Esophagus (tissue), 2 donors: ENCODE results near the gene PARVA. TPM values are rescaled to one million over a fixed set of nuclear protein-coding genes. Genes with fewer than 3 reads are reported as not detected.
A peak's percentile ranks its signal among the peaks of the same experiment; 100 is the strongest.

ENCODE experiments used
- H3K27ac ChIP-seq, 2 donors: one replicate each; pipeline ENCODE4 v1.5.1; 2013; ENCODE audit warnings: low read depth in 2 of 2, mild to moderate bottlenecking in 2 of 2, inconsistent platforms in 1 of 2, low read length in 1 of 2, moderate library complexity in 1 of 2
- H3K27me3 ChIP-seq, 2 donors: one replicate each; pipeline ENCODE4 v1.6.1; 2013; ENCODE audit warnings: low read length in 2 of 2, control low read depth in 1 of 2, mild to moderate bottlenecking in 1 of 2; ENCODE audit not compliant: insufficient read depth in 2 of 2, control insufficient read depth in 1 of 2
- H3K36me3 ChIP-seq, 2 donors: one replicate each; pipeline ENCODE4 v1.6.1; 2013; ENCODE audit warnings: low read length in 1 of 2; ENCODE audit not compliant: control insufficient read depth in 2 of 2, insufficient read depth in 2 of 2
- H3K4me1 ChIP-seq, 2 donors: one replicate each; pipeline ENCODE4 v1.6.1; 2013; ENCODE audit warnings: low read length in 1 of 2; ENCODE audit not compliant: control insufficient read depth in 2 of 2, insufficient read depth in 2 of 2
- H3K4me3 ChIP-seq, 2 donors: one replicate each; pipeline ENCODE4 v1.5.1; 2013; ENCODE audit warnings: low read length in 2 of 2, mild to moderate bottlenecking in 2 of 2, low read depth in 1 of 2, moderate library complexity in 1 of 2
- H3K9me3 ChIP-seq, 2 donors: one replicate each; pipeline ENCODE4 v1.6.1; 2013; ENCODE audit warnings: mild to moderate bottlenecking in 2 of 2, low read depth in 1 of 2, low read length in 1 of 2, moderate library complexity in 1 of 2; ENCODE audit not compliant: control insufficient read depth in 2 of 2, insufficient read depth in 1 of 2
- WGBS, 2 donors: extraction: QIAGEN DNeasy Blood & Tissue Kit; methylation state at CpG; one replicate each; pipeline ENCODE4 v1.1.7; 2013; 5-methylcytosine and 5-hydroxymethylcytosine counted together
- polyA plus RNA-seq, 2 donors: library from polyadenylated mRNA; stranded (reverse); fragments of 200-250 nt; gene quantifications; one replicate each; pipeline ENCODE4 v1.2.3, GENCODE V29; 2013
- donor health status: healthy with polysubstance abuse.
- donor health status: Bipolar disorder and iron deficiency.

Gene PARVA, protein sequence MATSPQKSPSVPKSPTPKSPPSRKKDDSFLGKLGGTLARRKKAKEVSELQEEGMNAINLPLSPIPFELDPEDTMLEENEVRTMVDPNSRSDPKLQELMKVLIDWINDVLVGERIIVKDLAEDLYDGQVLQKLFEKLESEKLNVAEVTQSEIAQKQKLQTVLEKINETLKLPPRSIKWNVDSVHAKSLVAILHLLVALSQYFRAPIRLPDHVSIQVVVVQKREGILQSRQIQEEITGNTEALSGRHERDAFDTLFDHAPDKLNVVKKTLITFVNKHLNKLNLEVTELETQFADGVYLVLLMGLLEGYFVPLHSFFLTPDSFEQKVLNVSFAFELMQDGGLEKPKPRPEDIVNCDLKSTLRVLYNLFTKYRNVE
- polyA plus RNA-seq, result 10 to 100 TPM in 1 of 2 donors, 1 to 10 TPM in 1; 8.2 to 18.3 TPM

DNA sequence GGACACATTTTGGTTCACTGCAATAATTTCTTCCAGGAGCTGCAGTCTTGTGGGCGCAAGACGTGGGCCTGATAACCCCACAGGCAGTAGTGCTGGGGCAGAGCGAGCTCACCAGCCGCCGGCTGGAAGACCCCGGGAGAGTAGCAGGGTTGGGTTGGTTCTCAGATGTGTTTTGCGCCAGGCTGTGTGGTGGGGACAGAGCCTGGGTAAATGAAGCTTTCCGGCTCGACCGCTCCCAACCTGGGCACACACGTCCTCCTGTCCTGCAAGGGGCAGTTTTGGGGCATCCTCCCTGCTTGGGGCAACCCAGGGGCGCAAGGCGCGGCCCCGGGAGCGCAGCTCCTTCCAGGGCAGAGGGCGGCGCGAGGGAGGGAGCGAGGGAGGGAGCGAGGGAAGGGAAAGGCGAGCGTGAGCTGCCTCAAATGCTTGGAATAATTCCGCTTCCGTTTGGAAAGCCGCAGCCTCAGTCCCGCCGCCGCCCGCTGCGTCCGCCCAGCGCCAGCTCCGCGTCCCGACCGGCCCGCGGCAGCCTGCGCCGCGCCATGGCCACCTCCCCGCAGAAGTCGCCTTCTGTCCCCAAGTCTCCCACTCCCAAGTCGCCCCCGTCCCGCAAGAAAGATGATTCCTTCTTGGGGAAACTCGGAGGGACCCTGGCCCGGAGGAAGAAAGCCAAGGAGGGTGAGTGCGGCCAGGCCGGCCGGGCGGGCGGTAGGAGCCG, at the start of gene PARVA:
TSS of gene PARVA (plus strand) at position 466 of the 718 bp plus-strand sequence. CDS start at position 543, 77 bp downstream.
- Histone ChIP-seq H3K36me3 (peaks cover 0 to 2% of the 10 kb centered on the region in 2 donors), H3K27ac (peak within 1 kb of the TSS; percentile 75 to 92), H3K4me3 (peak within 1 kb of the TSS; percentile 61 to 70), H3K9me3 (no peaks in the 10 kb centered on the region), H3K27me3 (no peaks in the 10 kb centered on the region), H3K4me1 (peaks cover 0 to 3% of the 10 kb centered on the region in 2 donors)
- 8% methylated on average over 43 to 55 of the region's 55 CpGs for WGBS, 2 donors

DNA sequence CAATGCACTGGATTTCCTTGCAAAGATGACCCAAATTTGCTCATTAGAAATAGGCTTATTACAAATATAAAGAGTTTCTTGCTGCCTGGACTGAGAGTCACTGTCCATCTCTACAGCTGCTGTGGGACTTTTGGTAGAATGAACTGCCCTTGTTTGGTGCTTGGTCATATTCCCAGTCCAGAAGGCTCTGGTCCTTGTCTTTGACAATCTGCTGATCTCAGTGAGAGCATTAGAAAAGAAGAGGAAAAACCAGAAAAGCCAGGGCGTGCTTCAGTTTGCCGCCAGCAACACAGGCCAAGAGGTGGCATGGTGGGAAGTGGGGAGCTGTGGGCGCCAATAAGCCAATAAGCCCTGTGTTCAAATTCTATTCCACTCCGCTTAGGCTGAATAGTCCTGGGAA, 48.2 kb upstream of the PARVA start:
- no peak overlapping the region for H3K27ac ChIP-seq
- no peaks in the 10 kb centered on the region for H3K27me3 ChIP-seq
- H3K9me3 ChIP-seq, result no peaks in the 10 kb centered on the region
- 67 to 83% methylated on average over 4 of the region's 4 CpGs for WGBS, 2 donors
- H3K36me3 ChIP-seq, result no peaks in the 10 kb centered on the region
- H3K4me3 ChIP-seq, result no peak overlapping the region
- H3K4me1 ChIP-seq, result no peaks in the 10 kb centered on the region

DNA sequence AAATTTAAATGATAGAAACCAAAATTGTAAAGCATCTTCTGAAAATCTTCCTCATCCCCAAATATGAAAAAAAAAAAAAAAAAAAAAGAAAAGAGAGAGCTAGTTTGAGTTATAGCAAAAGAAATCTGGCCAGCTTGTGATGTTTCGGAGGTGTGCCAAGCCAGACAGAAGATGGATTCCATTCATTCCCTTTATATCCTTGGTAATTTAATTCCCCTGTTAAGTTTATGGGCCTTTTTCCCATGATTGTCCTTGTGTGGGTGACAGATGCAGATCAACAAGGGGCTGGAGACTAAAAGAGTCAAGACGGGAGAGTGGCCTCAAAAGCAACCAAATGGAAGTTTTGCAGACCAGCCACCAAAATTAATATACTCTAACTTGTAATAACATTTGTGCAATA, 47.6 kb upstream of the PARVA start:
- Histone ChIP-seq H3K9me3 (no peaks in the 10 kb centered on the region), H3K4me3 (no peak overlapping the region), H3K27ac (no peak overlapping the region), H3K36me3 (no peaks in the 10 kb centered on the region), H3K27me3 (no peaks in the 10 kb centered on the region), H3K4me1 (no peaks in the 10 kb centered on the region)
- 83 to 84% methylated on average over 2 of the region's 2 CpGs for WGBS, 2 donors

DNA sequence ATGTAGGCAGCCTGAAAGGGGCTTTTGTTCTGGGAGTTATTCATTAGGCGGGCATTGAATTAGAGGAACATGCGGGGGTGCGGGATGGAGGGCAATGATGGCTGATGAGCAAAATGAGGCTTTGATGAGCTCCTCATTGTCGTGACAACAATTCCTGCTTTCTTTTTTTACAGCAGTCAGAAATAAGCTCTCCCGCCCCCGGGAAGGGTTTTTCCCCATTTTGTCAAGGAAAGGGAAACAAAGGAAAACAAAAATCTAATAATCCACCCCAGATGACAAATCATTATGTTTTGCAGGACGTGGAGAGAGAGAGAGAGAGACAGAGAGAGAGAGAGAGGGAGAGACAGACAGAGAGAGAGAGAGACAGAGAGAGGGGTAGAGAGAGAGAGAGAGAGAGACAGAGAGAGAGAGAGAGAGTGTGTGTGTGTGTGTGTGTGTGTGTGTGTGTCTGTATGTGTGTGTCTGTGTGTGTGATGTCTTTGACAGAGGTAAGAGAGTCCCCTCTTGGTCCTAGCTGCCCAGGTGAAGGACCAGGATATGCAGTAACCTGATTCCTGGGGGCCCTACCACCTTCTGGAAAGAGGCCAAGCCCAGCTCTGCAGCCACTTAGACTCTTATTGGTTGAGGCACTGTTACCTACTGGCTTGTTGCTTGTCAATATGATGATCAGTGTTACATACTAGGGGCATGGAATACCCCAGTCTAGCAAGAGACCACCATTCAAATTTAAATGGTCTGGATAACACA, 46.7 kb upstream of the PARVA start:
- Histone ChIP-seq H3K27ac (no peak overlapping the region), H3K4me1 (no peaks in the 10 kb centered on the region), H3K4me3 (no peak overlapping the region), H3K36me3 (no peaks in the 10 kb centered on the region), H3K9me3 (no peaks in the 10 kb centered on the region), H3K27me3 (no peaks in the 10 kb centered on the region)
- 55 to 56% methylated on average over 7 of the region's 7 CpGs for WGBS, 2 donors

DNA sequence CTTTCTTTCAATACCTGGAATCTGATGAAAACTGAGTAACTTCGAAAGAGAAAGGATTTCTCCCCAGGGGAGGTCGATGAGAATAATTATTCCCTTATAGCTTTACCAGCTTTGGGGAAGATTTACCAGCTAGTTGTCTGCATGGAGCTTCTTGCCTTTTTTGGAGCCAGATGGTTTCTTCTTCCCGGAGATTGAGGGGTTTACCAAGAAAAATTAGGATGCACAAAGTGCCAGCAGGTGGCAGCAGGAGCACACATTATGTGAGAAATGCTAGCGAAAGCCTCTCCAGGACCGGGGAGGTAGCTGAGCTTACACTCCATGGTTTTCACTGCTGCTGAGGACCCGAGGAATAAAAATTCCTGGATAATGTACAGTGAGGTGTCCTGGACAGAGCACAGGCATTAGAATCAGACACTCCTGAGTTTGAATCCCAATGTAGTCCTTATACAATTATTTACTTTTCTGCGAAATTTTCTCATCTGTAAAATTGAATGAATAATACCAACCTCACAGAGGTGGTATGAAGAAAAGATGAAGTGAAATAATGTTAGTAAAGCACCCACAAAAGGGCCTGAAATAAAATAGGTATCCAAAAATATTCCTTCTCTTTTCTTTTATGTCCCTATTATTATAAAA, 46.0 kb upstream of the PARVA start:
- H3K4me1 ChIP-seq, result no peaks in the 10 kb centered on the region
- no peaks in the 10 kb centered on the region for H3K36me3 ChIP-seq
- no peaks in the 10 kb centered on the region for H3K27me3 ChIP-seq
- no peak overlapping the region for H3K27ac ChIP-seq
- H3K4me3 ChIP-seq, result no peak overlapping the region
- H3K9me3 ChIP-seq, result no peaks in the 10 kb centered on the region
- 11 to 13% methylated on average over 7 of the region's 7 CpGs for WGBS, 2 donors

DNA sequence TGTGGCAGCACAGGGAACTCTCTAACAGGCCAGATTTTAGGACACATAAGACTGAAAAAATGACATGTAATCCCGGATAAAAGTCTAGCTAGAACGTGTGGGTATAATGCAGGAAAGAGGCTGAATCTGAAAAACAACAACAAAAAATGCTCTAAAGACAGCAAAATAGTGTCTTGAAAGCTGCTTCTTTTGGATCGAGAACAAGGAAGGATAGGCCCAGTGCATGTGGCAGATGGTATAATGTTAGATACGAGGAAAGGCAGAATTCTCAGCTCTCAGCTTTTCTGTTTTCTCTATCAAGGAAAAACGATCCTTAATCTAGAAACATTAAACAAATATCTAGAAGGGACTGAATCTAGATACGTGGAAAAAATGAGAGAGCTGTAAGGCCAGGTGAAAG, 33.8 kb upstream of the PARVA start:
- Histone ChIP-seq H3K4me1 (no peaks in the 10 kb centered on the region), H3K27ac (no peak overlapping the region), H3K9me3 (no peaks in the 10 kb centered on the region), H3K27me3 (no peaks in the 10 kb centered on the region), H3K4me3 (no peak overlapping the region), H3K36me3 (no peaks in the 10 kb centered on the region)
- 78 to 80% methylated on average over 6 of the region's 6 CpGs for WGBS, 2 donors

DNA sequence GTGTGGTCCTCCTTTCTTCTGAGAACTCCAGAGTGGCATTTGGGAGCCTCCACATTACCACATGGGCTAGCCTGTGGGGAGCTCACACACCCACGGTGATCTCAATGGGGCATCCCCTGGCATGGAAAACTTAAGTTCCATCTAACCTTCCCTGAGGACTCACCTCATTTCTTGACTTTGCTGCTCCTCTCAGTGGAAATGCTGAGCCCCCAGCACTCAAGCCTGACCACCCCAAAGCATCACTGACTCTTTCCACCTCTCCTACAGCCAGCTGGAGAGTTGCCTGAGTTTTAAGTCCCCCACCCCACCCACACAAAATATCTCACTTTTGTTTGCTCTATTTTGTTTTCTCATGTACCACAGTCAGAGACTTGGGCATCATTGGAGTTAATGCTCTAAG, 23.8 kb upstream of the PARVA start:
- Histone ChIP-seq H3K36me3 (no peaks in the 10 kb centered on the region), H3K27me3 (no peaks in the 10 kb centered on the region), H3K4me3 (no peak overlapping the region), H3K4me1 (no peaks in the 10 kb centered on the region), H3K27ac (no peak overlapping the region), H3K9me3 (no peaks in the 10 kb centered on the region)
- 67 to 89% methylated on average over 1 of the region's 1 CpG for whole genome bisulfite sequencing, 2 donors

DNA sequence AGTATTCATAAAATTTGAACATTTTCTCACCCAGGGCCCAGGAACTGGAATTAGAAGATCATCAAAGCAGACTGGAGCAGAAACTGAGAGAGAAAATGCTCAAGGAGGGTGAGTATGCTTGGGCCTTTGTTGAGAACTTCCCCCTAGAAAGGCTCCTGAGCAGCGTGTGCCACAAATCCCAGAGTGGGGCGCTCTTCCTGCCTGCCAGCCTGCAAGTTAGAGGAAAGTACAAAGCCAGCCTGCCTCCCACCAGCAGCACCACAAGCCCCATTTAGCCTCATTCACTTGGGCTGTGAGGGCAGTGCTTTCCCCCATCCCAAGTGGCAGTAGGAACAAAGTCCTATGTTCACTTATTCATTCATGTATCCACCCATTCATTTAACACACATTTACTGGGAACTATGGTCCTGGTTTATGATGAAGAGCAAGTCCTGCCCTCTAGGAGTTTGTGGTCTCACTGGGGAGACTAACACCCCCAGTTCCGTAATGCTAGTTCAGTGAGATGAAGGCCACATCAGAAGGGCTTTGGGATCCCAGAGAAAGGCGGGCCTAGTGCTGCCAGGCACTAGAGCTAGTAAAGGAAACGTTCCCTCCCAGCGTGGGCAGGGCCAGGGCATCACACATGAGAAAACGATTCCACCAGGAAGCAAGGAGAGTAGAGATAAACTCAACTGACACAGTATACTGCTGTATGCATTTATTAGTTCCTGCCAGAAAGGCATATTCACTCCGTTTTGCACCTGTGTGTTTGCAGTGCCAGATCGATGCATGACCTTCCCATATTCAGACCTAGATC, 22.4 kb upstream of the PARVA start:
- Histone ChIP-seq H3K4me1 (no peaks in the 10 kb centered on the region), H3K27ac (no peak overlapping the region), H3K9me3 (no peaks in the 10 kb centered on the region), H3K36me3 (no peaks in the 10 kb centered on the region), H3K4me3 (no peak overlapping the region), H3K27me3 (no peaks in the 10 kb centered on the region)
- 67 to 71% methylated on average over 9 of the region's 9 CpGs for WGBS, 2 donors
